ENCODE measurements around the gene HEXIM2.

DNA sequence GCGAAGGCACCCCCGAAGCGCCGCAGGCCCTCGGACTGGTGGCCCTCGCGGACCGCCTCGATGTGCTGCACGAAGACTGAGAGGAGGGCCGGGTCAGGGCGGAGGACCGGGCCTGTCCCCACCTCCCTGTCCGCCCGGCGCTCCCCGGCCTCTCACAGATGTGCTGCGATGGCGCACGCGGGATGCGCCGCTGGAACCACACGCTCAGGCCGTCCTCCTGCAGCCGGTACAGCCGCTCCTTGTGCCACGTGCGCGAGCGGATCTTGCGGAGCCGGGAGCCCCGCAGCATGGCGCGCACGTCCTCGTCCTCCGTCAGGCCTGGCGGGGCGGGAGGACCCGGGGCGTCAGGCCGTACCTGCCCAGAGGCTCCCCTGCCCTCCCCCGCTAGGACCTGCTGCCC is 40.6 kb upstream of the HEXIM2 start:
- TF ChIP-seq, protein P1, sequence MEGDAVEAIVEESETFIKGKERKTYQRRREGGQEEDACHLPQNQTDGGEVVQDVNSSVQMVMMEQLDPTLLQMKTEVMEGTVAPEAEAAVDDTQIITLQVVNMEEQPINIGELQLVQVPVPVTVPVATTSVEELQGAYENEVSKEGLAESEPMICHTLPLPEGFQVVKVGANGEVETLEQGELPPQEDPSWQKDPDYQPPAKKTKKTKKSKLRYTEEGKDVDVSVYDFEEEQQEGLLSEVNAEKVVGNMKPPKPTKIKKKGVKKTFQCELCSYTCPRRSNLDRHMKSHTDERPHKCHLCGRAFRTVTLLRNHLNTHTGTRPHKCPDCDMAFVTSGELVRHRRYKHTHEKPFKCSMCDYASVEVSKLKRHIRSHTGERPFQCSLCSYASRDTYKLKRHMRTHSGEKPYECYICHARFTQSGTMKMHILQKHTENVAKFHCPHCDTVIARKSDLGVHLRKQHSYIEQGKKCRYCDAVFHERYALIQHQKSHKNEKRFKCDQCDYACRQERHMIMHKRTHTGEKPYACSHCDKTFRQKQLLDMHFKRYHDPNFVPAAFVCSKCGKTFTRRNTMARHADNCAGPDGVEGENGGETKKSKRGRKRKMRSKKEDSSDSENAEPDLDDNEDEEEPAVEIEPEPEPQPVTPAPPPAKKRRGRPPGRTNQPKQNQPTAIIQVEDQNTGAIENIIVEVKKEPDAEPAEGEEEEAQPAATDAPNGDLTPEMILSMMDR (IDR thresholded peaks at IDR 0.05), result no peak
- TF ChIP-seq POLR2A (IDR thresholded peaks at IDR 0.05), result no peak
